Type B pancreatic cell (in vitro differentiated cells): ENCODE measurements around the gene TIGD4. TPM values are rescaled to one million over a fixed set of nuclear protein-coding genes. Genes with fewer than 3 reads are reported as not detected.

Experiments used
- DNase-seq: peaks from one replicate; pipeline ENCODE4 v3.0.0; 2021; ENCODE audit warnings: mixed read lengths; ENCODE audit not compliant: unreplicated experiment; ENCODE audit errors: extremely low spot score
- H3K27ac Mint-ChIP-seq: 2 replicates; pipeline ENCODE4 v1.8.0; 2021; ENCODE audit warnings: mild to moderate bottlenecking, mixed read lengths
- H3K27me3 Mint-ChIP-seq: 2 replicates; pipeline ENCODE4 v1.8.0; 2021; ENCODE audit warnings: mixed read lengths
- H3K36me3 Mint-ChIP-seq: 2 replicates; pipeline ENCODE4 v1.8.0; 2021; ENCODE audit warnings: mixed read lengths
- H3K4me1 Mint-ChIP-seq: one replicate; pipeline ENCODE4 v1.8.0; 2021; ENCODE audit warnings: mixed read lengths; ENCODE audit not compliant: unreplicated experiment
- H3K4me3 Mint-ChIP-seq: 2 replicates; pipeline ENCODE4 v1.8.0; 2021; ENCODE audit warnings: mild to moderate bottlenecking, mixed read lengths
- H3K9me3 Mint-ChIP-seq: 2 replicates; pipeline ENCODE4 v1.8.0; 2021; ENCODE audit warnings: mixed read lengths
- total RNA-seq: library from RNA; stranded (reverse); gene quantifications from 2 replicates; pipeline ENCODE4 v1.2.1, GENCODE V29; 2021; ENCODE audit warnings: low replicate concordance
- TF ChIP-seq, protein P1 (sequence below): fragments of 200-600 bp; sonication (generic); conservative IDR thresholded peaks from 2 replicates; pipeline ENCODE4 v1.5.0; 2021; ENCODE audit warnings: antibody characterized with exemption, mild to moderate bottlenecking

The TIGD4 gene
- total RNA-seq, 1 donor from 2014 or later = 1.8 TPM

DNA sequence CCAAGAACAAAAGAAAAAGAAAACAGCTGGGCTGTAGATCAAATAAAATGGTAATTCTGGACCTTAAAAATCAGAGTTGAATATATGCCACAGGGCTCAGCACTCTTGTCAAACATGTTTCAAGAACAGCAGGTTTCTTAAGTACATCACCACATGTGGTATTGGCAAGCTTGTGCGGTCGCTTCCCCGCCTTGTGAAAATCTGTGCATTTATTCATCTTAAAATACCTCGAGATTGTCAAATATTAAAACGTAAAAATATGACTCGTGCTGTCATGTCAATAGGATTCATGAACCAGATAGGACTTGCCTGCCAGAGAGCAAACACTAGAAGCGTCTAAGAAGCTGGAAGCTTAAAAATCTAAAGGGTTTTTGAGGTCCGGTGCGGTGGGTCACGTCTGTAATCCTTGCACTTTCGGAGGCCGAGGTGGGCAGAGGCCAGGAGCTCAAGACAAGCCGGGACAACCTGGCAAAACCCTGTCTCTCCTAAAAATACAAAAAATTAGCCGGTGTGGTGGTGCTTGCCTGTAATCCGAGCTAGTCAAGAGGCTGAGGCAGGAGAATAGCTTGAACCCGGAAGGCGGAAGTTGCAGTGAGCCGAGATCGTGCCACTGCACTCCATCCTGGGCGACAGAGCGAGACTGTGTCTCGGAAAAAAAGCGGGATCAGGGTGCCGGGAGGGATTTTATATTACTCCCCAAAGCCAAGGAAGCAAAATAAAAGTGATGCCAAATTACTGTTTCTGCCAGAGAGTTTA lies 59.6 kb downstream of the TIGD4 start:
- peaks cover 5% of the 10 kb centered on the region for H3K9me3 Mint-ChIP-seq
- no peaks in the 10 kb centered on the region for H3K36me3 Mint-ChIP-seq
- peak overlapping the region; percentile 39 for H3K4me3 Mint-ChIP-seq
- no peaks in the 10 kb centered on the region for H3K27me3 Mint-ChIP-seq
- TF ChIP-seq, protein P1, sequence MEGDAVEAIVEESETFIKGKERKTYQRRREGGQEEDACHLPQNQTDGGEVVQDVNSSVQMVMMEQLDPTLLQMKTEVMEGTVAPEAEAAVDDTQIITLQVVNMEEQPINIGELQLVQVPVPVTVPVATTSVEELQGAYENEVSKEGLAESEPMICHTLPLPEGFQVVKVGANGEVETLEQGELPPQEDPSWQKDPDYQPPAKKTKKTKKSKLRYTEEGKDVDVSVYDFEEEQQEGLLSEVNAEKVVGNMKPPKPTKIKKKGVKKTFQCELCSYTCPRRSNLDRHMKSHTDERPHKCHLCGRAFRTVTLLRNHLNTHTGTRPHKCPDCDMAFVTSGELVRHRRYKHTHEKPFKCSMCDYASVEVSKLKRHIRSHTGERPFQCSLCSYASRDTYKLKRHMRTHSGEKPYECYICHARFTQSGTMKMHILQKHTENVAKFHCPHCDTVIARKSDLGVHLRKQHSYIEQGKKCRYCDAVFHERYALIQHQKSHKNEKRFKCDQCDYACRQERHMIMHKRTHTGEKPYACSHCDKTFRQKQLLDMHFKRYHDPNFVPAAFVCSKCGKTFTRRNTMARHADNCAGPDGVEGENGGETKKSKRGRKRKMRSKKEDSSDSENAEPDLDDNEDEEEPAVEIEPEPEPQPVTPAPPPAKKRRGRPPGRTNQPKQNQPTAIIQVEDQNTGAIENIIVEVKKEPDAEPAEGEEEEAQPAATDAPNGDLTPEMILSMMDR = no peak
- peak overlapping the region; percentile 79 for H3K27ac Mint-ChIP-seq
- peaks cover 8% of the 10 kb centered on the region for H3K4me1 Mint-ChIP-seq
- DNase-seq = no peak

Other genes starting within 250 kb of the TIGD4 start
- 49.3 and 53.0 TPM in 2 replicates for gene FBXW7, start 243.6 kb downstream of the TIGD4 start, total RNA-seq
- 11.1 and 70.9 TPM in 2 replicates for gene TMEM154, start 99.7 kb downstream of the TIGD4 start, total RNA-seq
- 32.5 and 40.3 TPM in 2 replicates for gene ARFIP1, start 224 bp upstream of the TIGD4 start, total RNA-seq
- 23.1 and 78.0 TPM in 2 replicates for gene FHDC1, start 156.6 kb upstream of the TIGD4 start, total RNA-seq